ENCODE measurements around the gene BATF3.
A peak's percentile ranks its signal among the peaks of the same experiment; 100 is the strongest.

The BATF3 gene

DNA sequence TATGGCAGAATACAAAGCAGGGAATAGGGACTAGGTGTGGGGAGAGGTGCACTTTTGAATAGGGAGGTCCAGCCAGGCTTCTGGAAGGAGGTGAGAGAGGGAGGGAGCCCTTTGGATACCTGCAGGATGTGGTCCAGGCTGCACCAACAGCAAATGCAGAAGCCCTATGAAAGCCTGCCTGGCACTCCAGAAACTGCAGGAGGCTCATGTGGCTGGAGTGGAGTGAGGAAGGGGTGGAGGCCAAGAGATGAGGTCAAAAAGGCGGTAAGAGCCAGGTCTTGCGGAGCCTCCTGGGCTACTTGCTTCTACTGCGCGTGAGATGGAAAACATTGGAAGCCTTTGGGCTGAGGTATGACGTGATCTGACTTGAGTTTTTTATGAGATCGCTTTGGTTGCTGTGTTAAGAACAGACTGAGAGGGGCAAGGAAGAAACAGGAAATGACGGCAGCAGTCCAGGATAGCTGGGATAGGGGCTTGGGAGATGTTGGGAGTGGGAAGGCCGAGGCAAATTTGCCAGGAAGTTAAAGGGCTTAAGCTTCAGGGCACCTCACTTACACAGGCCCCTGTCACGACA, 4.4 kb upstream of the BATF3 start:
- no peak for DNase-seq

DNA sequence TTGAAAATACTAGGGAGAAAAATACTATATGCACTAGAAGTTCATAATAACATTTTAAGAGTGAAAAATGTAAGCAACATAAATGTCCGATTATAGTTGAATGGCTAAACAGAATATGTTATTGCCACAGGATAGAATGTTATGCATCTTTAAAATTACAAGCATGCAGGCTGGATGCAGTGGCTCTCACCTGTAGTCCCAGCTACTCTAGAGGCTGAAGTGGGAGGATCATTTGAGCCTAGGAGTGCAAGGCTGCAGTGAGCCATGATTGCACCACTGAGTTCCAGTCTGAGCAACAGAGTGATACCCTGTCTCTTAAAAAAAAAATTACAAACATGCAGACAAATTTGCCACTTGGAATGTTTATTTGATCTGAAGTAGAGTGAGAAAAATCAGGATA, 3.0 kb upstream of the BATF3 start:
- DNase-seq: no peak

DNA sequence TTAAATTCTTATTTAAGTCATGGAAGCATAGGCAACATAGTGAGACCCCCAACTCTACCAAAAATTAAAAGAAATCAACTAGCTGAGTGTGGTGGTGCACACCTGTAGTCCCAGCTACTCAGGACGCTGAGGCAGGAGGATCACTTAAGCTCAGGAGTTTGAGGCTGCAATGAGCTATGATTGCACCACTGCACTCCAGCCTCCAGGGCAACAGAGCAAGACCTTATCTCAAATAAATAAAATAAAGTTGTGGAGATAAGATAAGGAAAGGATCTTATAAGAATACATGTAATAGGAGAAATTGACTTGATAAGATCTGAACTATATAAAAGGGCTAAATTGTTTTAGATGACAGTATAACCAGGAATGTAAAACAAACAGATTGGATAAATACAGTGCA, 2.3 kb upstream of the BATF3 start:
- no peak for DNase-seq

DNA sequence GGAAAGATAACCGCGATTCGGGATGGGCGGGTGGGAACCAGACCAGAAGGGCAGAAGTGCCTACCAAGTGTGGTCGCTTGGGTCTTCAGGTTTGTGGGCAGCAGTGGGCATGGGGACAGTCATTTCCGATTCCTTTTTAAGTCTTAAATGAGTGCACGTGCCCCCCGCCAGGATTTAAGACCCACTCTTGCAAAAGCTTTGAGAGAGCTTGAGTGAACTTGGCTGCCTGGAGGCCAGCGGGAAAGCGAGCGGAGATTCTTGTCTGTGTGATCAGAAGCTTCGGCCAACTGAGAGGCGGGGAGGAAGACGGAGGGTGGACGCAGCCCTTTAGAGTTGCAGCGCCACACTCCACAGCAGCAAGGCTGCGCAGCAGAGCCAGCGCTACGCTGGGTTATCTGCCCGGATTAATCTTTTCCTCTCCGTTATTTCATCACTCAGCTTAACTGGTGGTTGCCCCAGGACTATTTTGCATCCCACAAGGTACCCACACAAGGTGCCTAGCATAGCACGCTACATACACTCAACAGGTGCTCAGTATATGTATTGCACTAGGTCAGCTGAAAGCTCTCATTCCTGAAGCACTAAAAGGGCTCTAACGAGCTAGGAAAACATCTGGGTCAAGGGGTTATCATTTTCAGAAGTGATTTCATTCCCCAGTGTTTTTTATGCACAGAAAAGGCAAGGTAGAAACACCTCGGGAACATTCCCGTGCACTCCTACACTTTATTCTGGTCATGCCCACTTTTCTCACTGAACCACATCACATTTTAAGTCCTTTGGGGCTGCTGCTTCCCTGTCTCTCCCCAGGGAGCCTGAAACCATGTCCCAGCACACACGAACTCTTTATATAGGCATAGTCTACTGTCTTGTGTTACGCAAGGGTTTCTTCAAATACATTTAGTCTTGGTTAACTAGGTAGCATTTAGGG, 1.5 kb upstream of the BATF3 start:
- peak; percentile 34 for DNase-seq

DNA sequence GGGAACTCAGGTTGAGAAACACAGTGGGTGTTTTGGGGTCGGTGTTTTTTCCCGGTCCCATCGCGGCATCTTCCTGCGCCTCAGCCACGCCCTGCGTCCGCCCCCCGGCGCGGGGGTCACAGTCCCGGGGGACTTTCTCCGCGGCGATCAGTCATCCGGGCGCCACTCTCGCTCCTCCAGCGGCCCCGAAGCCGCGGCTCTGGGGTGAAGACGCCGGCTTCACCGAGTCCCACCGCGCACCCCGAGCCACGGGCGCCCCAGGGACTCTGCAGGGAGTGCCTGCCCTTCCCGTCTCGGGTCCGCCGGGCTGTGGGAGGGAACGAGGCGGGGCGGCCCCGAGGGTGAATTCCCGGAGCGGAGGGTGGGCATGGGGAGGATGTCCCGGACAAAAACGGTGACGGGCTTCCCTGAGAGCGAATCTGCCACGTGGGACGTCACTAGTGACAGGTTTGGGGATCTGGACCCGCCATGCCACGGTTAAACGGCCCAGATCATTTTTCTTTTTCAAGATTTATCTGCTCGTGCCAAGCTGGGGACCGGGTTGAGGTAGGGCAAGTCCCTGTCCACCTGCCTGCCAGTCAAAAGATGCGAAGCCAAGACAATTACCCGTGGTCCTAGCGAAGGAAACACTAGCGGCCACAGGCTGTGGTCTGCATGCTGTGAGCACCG, 717 bp upstream of the BATF3 start:
- DNase-seq: peak; percentile 50

DNA sequence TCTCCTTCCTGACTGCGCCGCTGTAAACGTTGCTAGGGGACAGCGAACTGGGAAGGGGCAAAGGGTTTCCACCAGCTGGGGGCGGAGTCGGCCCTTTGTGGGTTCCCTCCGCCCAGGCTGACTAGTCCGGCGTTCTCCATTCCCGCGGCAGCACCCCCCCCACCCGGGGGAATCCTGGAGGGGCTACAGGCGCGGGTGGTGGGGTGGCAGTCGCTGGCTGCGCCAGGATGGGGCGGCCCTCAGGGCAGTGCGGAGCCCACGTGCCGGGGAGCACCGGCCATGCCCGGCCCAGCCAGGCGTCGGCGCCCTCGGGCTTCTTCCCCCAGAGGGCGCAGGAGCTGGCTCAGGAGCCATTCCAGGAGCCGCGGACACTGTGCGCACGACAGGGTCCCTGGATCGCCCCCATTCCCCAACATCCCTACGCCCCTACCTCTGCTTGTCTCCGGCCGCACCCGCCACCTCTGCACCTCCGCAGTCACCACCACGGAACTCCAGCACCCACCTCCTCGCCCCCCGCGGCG, 476 bp downstream of the BATF3 start:
- DNase-seq: peak; percentile 60

DNA sequence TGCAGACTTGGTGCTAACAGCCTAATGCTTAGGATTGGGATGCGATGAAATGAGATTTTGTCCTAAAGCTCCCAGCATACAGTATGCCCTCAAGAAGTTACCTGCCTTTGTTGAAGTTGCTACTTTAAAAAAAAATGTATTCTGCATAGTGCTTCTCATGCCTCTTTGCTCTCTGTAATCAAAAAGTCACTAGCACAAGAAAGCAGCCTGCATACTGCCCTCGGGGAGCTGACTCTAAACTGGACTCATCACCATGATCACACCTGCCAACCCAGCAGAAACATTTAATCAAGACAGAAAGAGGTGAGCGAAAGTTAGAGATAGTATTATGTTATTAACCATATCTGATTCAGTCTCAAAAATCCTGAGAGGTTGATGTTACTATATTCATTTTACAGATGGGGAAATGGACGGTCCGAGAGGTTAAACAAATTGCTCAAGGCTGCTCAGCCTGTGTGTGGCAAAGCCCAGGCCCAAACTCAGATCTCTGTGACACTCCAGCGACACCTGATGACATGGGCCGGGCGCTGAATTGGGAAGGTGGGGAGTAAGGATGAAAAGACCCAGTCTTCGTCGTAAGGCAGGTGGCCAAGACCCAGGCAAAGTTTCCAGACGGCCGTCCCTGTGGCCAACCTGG, 1.1 kb downstream of the BATF3 start:
- DNase-seq: no peak

DNA sequence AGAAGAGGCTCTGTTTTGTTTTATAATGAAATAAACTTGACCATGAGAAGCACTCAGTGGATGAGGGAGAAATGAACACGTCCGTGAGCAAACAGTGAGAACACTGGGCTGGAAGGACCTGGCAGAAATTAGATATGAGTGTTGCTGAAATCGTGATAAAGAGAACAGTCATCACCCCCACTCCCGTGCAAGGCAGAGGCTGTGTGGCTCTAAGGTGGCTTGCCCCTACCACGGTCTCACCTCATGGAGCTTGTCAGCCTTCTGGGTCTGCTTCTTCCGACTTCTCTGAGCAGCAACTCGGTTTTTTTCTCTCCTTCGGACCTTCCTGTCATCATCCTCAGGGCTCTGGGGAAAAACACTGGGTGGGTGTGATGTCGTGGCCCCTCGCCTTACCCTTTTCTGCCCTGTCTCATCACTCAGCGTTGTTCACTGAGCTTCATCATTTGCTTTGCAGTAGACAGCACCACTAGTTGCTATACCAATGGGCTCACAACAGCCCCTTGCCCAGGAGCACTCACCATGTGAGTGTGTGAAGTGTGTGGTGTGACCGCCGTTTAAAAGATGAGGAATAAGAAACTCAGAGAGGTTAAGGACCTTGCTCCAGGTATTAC, 2.8 kb downstream of the BATF3 start:
- no peak for DNase-seq

DNA sequence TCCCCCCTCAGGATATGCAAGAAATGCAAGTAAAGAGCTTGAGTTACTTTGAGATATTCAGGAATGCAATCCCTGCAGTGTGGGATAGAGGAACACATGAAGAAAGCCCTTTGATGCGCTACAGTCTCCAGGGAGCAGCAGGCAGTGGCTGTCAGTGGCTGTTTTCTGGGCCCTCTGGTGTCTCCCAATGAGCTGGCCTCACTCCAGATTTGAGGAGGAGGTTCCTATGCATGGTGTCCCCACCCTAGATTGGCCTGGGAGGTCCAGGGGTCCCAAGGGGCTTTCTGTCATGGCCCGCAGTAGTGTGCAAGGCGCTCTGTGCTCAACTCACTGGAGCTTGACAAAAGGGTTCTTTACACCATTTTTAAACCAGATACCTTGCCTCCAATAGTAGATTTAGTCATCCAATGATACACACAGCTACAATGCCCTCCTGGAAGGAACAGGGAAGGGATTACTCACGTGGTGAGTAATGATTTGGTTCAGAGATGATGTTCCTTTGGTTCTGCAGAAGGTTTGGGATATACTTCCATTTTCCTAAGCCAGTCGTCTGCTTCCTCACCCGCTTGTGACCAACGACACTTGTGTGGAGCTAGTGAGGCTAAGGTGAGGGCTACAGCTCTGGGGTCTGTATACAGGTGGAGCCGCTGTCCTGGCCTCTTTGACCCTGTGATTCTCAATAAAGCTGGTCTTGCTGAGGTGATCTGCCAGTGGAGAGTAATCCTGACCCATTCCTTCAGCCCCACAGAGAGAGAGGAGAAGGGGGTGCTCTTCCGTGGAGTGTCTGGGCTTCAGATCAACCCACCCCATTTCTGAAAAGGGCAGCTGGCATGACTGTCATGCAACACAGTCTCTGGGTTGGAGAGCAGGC, 6.6 kb downstream of the BATF3 start:
- no peak for DNase-seq

DNA sequence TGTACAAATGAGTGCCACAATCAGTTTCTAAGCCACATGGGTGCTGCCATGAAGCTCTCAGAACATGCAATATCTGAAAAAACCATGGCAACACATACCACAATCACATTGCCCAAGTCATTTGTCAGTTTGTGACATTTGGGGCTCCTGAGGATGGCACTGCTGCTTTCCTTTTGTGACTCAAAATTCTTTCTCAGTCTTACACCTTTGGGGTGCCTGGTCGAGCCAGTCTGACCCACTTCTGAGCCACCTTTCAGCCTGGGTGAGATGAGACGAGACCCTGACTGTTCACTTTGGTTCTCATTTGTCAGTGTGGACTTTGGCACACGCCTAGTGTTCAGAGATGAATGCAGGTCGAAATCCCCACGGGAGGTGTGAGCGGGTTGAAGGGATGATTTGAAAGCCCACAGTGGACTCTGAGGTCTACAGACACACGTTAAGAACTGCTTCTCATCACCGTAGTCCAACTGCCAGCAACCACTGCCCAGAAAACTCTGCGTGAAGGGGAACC, 8.0 kb downstream of the BATF3 start:
- DNase-seq: no peak

DNA sequence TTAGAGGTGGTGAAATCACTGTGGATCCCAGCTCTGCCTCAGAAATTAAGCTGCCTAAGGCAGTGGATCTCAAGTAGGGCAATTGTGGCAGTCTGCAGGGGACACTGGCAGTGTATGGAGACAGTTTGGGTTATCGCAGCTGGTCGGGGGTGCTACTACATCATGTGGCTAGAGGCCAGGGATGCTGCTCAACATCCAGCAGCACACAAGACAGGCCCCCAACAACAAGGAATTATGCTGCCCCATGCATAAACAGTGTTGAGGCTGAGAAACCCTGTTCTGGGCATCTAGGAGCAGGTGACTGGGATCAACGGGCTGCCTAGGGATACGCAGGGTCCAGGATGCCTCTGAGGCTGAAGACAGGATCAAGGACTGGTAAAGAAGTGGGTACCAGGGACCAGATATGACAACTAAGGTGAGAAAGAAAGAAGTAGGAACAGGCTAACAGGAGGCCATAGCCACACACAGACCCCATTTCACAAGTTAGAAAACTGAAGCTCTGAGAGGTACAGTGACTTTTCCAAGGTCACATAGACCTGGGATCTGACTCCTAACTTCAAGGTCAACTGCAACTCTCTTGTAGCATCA, 8.7 kb downstream of the BATF3 start:
- no peak for DNase-seq

DNA sequence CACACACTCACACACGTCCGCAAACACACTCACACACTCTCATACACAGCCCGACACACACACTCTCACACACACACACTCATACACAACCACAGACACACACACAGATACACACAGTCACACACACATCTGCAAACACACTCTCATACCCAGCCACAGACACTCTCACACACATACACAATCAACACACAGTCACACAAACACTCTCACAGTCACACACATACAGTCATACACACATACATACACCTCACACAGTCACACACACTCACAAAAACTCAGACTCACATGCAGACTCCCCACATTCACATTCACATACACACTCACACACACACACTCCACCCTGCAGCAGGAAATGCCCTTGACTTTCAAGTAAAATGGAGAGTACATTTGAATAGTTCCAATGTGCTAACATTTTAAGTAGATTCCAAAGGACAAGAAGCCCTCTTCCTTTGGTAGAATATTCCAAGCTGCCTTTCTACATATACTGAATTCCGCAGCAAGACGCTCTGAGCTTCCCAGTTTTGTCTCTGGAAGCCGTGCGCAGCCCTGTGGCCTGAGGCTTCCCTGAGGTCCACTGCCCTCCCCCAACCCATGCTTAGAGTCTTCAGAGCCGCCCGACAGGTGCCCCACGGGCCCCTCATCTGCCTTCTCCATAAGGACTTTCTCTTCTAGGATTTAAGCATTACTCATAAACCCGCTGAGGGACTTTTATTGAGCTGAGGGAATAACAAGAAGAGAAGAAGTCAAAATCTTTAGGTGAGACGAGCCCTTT, 9.7 kb downstream of the BATF3 start:
- no peak for DNase-seq

DNA sequence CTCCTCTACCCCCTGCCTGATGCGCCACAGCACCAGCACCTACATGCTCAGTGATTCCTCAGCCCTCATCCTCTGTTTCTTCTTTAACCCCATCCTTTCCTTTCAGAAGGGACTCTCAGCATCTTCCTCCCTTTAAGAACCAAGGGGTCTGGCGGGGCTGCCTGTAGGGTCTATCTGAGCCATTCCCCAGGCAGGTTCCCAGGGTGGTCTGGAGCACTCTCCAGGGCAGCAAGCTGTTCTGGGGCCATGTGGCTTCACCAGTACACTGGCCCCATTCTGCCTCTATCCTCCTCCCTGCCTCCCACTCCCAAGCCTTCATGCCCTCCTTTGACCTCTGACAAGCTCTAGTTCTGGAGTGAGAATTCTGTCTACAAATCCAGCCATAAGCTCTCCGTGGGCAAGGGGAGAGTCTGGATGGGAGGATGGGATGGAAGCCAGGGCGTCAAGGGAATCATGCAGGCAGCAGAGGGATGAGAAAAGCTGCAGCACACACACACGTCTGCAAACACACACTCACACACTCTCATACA, 10.4 kb downstream of the BATF3 start:
- no peak for DNase-seq

DNA sequence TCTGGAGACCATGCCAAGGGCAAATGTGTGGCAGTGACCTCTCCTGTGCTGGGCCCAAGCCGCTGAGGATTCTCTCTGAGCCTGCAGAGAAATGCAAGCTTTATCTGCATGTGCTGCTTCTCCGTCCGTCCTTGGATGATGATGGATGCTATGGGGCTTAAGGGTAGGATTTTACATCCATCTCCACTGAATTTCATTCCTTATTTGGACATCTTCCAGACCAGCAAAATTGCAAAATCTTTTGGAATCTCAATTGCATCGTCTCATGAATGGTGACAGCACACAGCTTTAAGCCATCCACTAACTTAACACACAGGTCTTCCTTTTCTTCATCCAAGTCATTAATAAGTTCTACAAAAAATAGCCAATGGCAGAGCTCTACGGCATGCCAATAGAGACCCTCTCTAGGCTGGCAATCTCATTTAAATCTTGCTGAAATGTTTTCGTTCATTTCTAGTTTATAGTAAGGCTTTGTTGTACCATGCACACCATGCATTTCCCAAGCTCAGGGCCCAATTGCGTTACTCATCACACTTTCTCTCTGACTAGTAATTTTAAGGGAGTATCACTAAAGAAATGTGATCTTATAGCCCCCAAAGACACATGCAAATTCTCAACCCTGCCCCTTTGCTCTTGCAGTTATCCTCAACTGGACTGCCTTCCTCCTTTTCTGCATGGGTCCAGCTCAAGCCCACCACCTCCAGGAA, 11.1 kb downstream of the BATF3 start:
- no peak for DNase-seq

DNA sequence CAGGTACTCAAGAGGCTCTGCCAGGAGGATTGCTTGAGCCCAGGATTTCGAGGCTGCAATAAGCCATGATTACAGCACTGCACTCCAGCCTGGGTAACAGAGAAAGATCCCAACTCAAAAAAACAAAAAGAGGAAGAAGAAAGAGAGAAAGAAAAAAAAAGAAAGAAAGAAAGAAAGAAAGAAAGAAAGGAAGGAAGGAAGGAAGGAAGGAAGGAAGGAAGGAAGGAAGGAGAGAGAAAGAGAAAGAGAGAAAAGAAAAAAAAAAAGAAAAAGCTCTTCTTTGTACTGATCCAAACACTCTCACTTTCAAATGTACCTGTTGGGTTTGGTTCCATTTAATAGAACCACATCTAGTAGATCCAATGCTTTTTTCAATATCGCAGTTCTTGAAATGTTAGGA, 11.8 kb downstream of the BATF3 start:
- no peak for DNase-seq

DNA sequence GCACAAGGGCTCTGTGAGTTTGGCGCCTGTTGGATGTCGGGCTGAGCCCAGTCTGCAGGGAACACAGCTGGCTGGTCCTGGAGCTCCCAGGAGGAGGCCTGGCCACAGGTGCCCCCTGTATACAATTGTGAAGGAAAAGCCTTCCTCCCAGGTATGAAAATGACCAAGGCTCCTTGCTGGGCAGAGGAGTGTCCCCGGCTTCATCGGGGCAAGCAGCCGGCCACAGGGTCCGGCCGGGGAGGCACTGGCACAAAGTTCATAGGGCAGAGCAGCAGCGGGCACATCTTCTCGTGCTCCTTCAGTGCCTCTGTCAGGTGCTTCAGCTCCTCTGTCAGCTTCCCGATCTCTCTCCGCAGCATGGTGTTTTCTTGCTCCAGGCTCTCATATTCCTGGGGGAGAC, 13.0 kb downstream of the BATF3 start:
- no peak for DNase-seq

DNA sequence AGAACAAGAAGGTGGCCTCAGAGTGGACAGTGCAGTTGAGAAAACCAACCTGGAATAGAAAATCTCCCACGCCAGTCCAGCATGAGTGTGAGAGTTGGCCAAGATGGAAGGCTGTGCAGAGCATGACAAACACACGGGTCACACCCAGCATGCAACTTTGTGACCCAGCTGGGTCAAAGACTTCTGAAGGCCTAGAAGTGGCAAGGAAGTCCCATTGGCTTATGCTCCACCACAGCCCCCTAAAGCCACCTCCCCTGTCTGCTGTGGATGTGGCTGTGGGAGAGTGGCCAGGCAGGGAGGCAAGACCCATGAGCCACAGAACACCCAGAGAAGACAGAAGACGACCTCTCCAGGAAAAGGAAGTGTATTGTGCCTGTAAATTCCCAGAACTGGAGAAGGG, 13.6 kb downstream of the BATF3 start:
- no peak for DNase-seq

DNA sequence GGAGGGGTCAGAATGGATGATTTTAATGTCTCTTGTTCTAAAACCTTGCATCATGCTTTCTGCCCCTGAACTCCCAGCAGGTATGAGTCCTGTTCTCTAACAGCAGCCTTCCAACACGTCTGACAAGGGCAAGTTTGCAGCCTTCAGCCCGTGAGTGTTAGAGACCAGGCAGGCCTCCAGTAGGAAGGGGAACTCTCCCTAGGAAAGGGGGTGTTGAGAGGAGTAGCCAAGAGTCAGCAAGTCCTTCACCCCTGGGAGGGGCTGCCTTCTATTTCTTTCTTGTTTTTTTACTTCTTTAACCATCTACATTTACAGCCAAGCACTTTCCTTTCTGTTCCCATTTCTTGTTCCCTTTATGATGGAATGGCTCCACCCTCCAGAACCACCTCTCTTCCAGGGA, 14.2 kb downstream of the BATF3 start:
- no peak for DNase-seq

DNA sequence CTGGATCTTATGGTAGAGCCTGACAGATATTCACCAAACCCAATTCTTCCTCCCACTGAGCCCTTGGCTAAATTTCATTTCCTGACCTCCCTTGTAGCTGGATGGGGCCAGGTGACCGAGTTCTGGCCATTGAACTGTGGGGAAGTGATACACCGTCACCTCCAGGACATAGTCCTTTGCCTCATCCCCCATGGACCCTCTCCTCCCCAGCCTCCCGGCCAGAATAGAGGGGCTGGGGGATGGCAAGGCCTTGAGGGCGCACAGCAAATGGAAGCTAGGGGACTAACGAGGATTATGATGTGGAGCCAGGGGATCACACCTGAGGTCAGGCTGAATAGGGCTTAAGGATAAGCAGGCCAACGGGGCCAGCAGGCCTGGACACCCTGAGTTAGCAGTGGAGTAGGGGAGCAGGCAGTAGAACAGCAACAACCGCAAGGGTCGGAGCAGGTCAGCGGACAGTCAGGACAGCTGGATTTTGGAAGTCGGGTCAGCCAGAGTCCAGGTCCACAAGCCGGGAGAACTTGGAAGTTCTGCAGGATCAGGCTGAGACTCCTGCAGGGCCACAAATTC, 15.0 kb downstream of the BATF3 start:
- DNase-seq: no peak

All from CD4-positive, alpha-beta T cell treated with Interleukin-17A for 4 hours (primary cell).